BLaER1 (cell line): ENCODE results near the gene MAP3K8.

Experiments used
- H3K27ac ChIP-seq: shearing (Covaris generic); formaldehyde crosslinking; 2 replicates; pipeline ENCODE4 v1.8.1; 2022
- H3K27me3 ChIP-seq: shearing (Covaris generic); formaldehyde crosslinking; 2 replicates; pipeline ENCODE4 v1.8.1; 2022
- H3K36me3 ChIP-seq: shearing (Covaris generic); formaldehyde crosslinking; 2 replicates; pipeline ENCODE4 v1.8.1; 2022
- H3K4me1 ChIP-seq: shearing (Covaris generic); formaldehyde crosslinking; 2 replicates; pipeline ENCODE4 v1.8.1; 2022
- H3K4me2 ChIP-seq: shearing (Covaris generic); formaldehyde crosslinking; 2 replicates; pipeline ENCODE4 v1.8.1; 2022
- H3K4me3 ChIP-seq: shearing (Covaris generic); formaldehyde crosslinking; 2 replicates; pipeline ENCODE4 v1.8.1; 2022
- H3K9ac ChIP-seq: shearing (Covaris generic); formaldehyde crosslinking; 2 replicates; pipeline ENCODE4 v1.8.1; 2022
- H3K9me3 ChIP-seq: shearing (Covaris generic); formaldehyde crosslinking; 2 replicates; pipeline ENCODE4 v1.8.1; 2022
- H4K20me1 ChIP-seq: shearing (Covaris generic); formaldehyde crosslinking; 2 replicates; pipeline ENCODE4 v1.8.1; 2022
- Cebpa-rat ChIP-seq: shearing (Covaris generic); IDR thresholded peaks from 2 replicates; pipeline ENCODE4 v1.8.1; 2022

The MAP3K8 gene

DNA sequence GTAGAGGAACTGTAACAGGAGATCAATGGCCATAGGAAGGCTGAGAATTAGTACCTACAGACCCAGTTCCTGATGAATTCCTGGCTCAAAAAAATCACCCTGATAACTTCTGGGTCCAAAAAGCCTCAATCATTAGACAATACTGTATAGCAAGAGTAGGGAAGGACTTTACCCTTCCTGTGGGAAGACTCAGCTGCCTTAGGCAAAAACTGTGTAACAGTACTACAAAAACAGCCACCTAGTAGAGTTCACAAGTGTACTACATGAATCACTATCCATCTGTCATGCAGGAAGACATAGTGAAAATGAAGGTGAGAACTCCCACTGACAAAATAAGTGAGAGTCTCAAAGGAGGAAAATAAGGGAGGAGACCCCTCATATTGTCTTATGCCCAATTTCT is 47.6 kb downstream of the MAP3K8 start:
- Histone ChIP-seq H3K9ac (no peak overlapping the region), H3K4me3 (no peak overlapping the region), H3K9me3 (peaks cover 35% of the 10 kb centered on the region), H3K36me3 (no peaks in the 10 kb centered on the region), H3K27me3 (no peaks in the 10 kb centered on the region), H3K4me2 (no peak overlapping the region), H4K20me1 (no peaks in the 10 kb centered on the region), H3K27ac (no peak overlapping the region), H3K4me1 (peaks cover 5% of the 10 kb centered on the region)
- no peak for TF ChIP-seq Cebpa-rat

DNA sequence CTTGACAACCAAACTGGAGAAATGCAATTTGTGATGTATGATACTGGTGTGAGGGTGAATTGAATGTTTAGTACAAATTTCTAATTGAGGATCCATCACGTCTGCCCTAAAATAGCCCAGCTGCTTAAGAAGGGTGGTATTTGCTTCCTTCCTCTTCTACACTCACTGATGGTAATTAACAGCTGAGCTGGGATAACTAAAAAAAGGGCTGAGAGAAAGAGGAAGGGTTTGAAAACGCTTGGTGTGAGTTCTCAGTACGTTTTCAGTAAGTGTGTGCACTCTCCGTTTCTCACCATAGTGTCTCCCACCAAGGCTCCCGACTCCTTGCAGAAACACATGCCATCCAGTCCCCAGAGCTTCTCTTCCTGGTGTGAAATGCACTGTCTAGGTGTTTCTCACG is 54.3 kb downstream of the MAP3K8 start:
- TF ChIP-seq Cebpa-rat, result no peak

DNA sequence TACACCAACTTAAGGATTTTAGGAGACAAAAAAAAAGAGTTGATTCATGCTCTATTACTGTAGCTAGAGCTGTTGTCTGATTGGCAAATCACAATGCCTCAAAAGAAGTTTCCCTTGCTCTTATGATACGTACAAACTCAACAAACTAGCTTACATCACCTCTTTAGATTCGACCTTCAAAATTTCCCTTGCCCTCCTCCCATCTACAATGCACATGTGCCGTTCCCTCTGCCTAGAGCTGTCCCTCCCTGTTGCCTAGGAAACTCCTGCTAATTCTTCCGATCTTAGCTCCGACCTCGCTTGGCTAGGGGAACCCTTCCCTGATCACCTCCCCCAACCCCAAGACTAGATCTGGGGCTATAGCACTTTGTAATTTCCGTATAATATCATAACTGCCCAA is 55.4 kb downstream of the MAP3K8 start:
- Histone ChIP-seq H3K9me3 (peaks cover 4% of the 10 kb centered on the region), H3K4me2 (peak overlapping the region; percentile 87), H4K20me1 (no peaks in the 10 kb centered on the region), H3K4me3 (no peak overlapping the region), H3K4me1 (peaks cover 83% of the 10 kb centered on the region), H3K27ac (peak overlapping the region; percentile 79), H3K27me3 (no peaks in the 10 kb centered on the region), H3K36me3 (no peaks in the 10 kb centered on the region), H3K9ac (no peak overlapping the region)
- no peak for TF ChIP-seq Cebpa-rat

More for the DNA sequence above, 54.3 kb downstream of the MAP3K8 start:
- Histone ChIP-seq H3K4me3 (peak overlapping the region; percentile 39; the same call in 1 of the 2 replicates), H3K36me3 (no peaks in the 10 kb centered on the region), H3K27ac (peak overlapping the region; percentile 79), H3K9me3 (peaks cover 14% of the 10 kb centered on the region), H3K9ac (peak overlapping the region; percentile 72), H3K4me1 (peaks cover 72% of the 10 kb centered on the region), H3K27me3 (no peaks in the 10 kb centered on the region), H3K4me2 (peak overlapping the region; percentile 87), H4K20me1 (no peaks in the 10 kb centered on the region)

DNA sequence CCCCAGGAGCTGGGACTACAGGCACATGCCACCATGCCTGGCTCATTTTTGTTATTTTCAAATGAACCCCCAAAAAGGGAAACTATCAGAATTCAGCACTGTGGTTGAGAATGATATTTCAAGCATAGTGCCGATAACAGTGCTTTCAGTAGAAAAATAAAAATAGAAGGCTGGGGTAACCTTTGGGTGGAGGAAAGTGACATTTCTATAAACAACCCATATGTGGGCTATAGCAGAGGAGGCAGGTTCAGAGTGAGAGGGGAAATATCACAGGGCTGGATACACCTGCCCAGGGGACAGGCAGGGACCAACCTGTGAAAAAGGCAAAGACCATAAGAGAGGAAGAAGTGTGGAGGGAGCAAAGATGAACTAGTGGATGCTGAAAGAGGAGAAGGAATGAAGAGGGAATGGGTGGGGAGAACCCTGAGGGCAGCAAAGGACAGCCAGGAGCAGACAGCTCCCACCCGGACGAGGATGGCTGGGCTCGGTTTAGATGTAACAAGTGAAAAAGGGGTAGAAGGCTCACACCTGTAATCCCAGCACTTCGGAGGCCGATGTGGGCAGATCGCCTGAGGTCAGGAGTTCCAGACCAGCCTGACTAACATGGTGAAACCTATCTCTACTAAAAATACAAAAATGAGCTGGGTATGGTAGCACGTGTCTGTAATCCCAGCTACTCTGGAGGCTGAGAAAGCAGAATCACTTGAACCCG is 56.5 kb downstream of the MAP3K8 start:
- Histone ChIP-seq H4K20me1 (no peaks in the 10 kb centered on the region), H3K27ac (0 out of 2 replicates have a peak overlapping the region, but pooled peaks have one; percentile 29), H3K4me2 (peak overlapping the region; percentile 72), H3K9me3 (no peaks in the 10 kb centered on the region), H3K9ac (no peak overlapping the region), H3K4me3 (no peak overlapping the region), H3K36me3 (no peaks in the 10 kb centered on the region), H3K27me3 (no peaks in the 10 kb centered on the region), H3K4me1 (peaks cover 92% of the 10 kb centered on the region)
- TF ChIP-seq Cebpa-rat, result no peak

DNA sequence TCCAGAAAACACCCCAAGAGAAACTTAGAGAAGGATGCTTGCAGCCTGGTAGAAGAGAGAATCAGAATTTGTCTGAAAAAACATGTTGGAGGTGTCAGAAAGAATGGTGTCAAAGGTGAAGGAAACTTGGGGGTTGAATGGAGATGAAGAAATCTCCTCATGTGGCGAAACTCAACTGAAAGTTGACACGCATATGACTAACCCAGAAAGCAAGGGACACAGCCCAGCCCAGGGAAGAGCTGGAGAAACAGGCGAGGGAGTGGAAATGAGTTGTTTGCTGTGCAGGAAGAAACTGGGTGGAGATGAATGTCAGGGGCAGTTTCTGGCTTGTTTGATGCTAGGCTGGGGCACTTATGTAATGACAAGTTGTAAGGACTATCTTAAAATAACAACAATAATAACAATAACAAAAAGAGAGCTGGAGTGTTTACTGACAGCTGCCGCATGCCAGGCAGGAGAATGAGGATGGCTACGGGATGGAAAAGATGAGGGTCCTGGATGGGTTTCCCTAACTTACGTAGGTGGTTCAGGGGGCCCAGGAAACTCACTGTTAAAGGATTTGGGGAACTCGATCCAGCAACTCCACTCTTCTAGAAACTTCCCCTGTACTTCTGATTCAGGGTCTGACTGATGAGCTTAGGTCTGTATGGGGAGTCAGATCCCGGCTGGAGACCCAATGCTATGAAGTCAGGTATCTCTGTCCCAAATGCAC is 57.4 kb downstream of the MAP3K8 start:
- Histone ChIP-seq H3K27ac (no peak overlapping the region), H3K9ac (no peak overlapping the region), H3K27me3 (no peaks in the 10 kb centered on the region), H3K36me3 (no peaks in the 10 kb centered on the region), H3K4me1 (peaks cover 91% of the 10 kb centered on the region), H4K20me1 (no peaks in the 10 kb centered on the region), H3K4me2 (peak overlapping the region; percentile 72), H3K9me3 (no peaks in the 10 kb centered on the region), H3K4me3 (no peak overlapping the region)
- no peak for TF ChIP-seq Cebpa-rat

- H3K4me2 ChIP-seq, result peak overlapping the region; percentile 72
- H4K20me1 ChIP-seq, result no peaks in the 10 kb centered on the region
- no peak overlapping the region for H3K9ac ChIP-seq
- H3K36me3 ChIP-seq, result no peaks in the 10 kb centered on the region
- peak overlapping the region; percentile 16; the same call in 1 of the 2 replicates for H3K27ac ChIP-seq
- H3K27me3 ChIP-seq, result no peaks in the 10 kb centered on the region
- TF ChIP-seq Cebpa-rat, result no peak
- H3K9me3 ChIP-seq, result no peaks in the 10 kb centered on the region
- peaks cover 91% of the 10 kb centered on the region for H3K4me1 ChIP-seq
- no peak overlapping the region for H3K4me3 ChIP-seq
These were observed 58.0 kb downstream of the MAP3K8 start for GRCh38 chr10:30491916-30492515.

DNA sequence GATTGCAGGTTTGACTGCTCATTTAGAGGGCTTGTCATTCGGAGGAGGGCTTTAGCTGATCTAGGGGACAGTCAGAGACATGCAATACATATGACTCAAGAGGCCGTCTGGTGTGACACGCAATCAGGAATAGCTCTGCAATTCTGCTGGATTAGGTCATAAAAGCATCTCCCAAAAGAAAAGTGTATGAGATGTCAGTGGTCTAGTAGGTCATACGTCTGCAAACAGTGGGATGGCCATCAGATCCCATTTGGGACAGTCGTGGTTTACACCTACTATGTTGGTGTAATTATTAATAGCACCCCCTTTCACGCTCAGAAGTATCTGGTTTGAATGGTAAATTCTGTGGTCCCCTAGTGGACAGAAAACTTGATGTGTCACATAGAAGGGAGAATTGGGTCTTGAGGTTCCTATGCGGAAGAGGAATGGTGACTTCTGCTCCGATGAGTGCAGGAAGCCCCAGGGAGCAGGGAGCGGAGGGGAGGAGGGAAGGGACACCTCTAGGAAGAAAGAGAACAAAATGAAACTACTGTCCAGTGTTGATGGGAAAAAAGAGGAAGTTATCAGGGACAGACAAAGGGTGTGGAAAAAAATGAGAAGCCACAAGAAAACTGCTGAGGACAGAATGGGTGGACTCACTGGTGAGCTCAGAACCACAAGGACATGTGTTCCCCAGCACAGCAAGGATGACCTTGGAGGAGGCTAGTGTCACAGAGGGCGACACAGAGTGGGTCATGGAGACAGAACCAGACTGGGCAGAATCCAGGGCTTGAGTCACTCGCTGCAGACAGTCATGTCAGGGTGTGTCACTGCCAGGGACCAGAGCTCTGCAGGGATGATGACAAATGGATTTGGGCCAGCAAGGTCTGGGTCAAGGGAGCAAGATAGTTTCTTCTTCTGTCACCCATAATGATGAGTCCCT is 59.9 kb downstream of the MAP3K8 start:
- Histone ChIP-seq H3K4me2 (peak overlapping the region; percentile 72), H3K4me3 (no peak overlapping the region), H3K4me1 (peaks cover 88% of the 10 kb centered on the region)

DNA sequence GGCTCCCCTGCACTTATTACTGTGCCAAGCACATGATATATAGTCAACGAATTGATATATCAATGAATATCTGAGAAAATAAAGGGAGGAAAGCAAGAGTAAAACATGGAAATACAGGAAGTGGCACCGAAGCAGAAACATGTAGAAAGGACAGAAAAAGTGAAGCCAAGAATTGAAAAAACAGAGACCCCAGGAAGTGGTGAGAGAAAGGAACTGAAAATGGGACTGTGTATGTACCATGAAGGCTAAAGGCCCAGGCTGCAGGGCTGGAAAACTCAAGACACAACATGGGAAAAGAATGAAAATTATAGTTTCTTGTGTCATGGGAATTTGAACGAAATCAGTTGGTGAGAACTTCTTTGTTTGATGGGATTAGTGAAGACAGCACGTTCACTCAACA is 60.6 kb downstream of the MAP3K8 start:
- Histone ChIP-seq H3K27ac (peak overlapping the region; percentile 64), H3K4me3 (no peak overlapping the region), H3K27me3 (no peaks in the 10 kb centered on the region), H3K9me3 (no peaks in the 10 kb centered on the region), H3K4me2 (peak overlapping the region; percentile 72), H4K20me1 (no peaks in the 10 kb centered on the region), H3K9ac (no peak overlapping the region), H3K36me3 (no peaks in the 10 kb centered on the region), H3K4me1 (peaks cover 82% of the 10 kb centered on the region)
- no peak for TF ChIP-seq Cebpa-rat

More for the DNA sequence above, 59.9 kb downstream of the MAP3K8 start:
- Histone ChIP-seq H3K27ac (peak overlapping the region; percentile 64), H4K20me1 (no peaks in the 10 kb centered on the region), H3K9me3 (no peaks in the 10 kb centered on the region), H3K9ac (no peak overlapping the region), H3K27me3 (no peaks in the 10 kb centered on the region), H3K36me3 (no peaks in the 10 kb centered on the region)
- no peak for TF ChIP-seq Cebpa-rat

- Histone ChIP-seq H3K9me3 (no peaks in the 10 kb centered on the region), H3K27ac (no peak overlapping the region), H3K4me3 (no peak overlapping the region), H4K20me1 (no peaks in the 10 kb centered on the region), H3K4me2 (no peak overlapping the region), H3K36me3 (no peaks in the 10 kb centered on the region), H3K27me3 (no peaks in the 10 kb centered on the region), H3K4me1 (peaks cover 70% of the 10 kb centered on the region), H3K9ac (no peak overlapping the region)
- no peak for TF ChIP-seq Cebpa-rat
These were observed 61.7 kb downstream of the MAP3K8 start for GRCh38 chr10:30495687-30496086.
